ENCODE measurements around the gene LGALS3BP. TPM values are rescaled to one million over a fixed set of nuclear protein-coding genes. Genes with fewer than 3 reads are reported as not detected.

Gene LGALS3BP
- total and polyA plus RNA-seq, 2 of the 13 experiments (the other 11 are each of a cell fraction or from before 2014, with no cell fraction given): 137 to 332 TPM

DNA sequence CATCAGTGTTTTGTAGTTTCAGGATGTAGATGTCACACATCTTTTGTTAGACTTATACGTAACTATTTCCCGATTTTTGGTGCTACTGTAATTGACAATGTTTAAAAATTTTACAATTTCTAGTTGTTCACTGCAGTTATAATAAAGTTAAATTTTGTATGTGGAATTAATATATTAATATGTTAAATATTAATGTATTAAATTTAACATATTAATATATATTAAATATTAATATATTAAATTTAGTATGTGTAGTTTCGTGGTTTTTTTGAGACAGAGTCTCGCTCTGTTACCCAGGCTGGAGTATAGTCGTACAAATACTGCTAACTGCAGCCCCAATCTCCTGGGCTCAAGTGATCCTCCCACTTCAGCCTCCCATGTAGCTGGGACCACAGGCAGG lies 5.7 kb upstream of the LGALS3BP start:
- in situ Hi-C loops (cut with HindIII; ENCODE audit: extremely low pct_ligation_motif_present, low pct_unique_long_range_greater_than_20kb): no loop called here
- no peak overlapping the region for H3K4me3 ChIP-seq (replicated peaks in 1 of 3; ENCODE audit: insufficient read depth in 1 of 3, low read depth in 2 of 3, low read length in 3 of 3)
- intact Hi-C loops (cut with micrococcal nuclease; ENCODE audit: unreplicated experiment): loop anchor here (5.0 kb wide), 1 partner anchor 42 kb away; no protein-coding TSS in a partner anchor
- DNase-seq (ENCODE audit: low spot score) (no peak), FAIRE-seq (no peak), ATAC-seq (no peak)
- H3K9ac ChIP-seq (ENCODE audit: insufficient read depth, low read depth, low read length): no peak overlapping the region
- H2AFZ ChIP-seq (ENCODE audit: low read length): no peak overlapping the region
- H3K79me2 ChIP-seq (ENCODE audit: insufficient read depth, low read length): no peaks in the 10 kb centered on the region
- H3K27me3 ChIP-seq (ENCODE audit: control insufficient read depth in 1 of 2, insufficient read depth in 2 of 2, low read length in 2 of 2): no peaks in the 10 kb centered on the region
- CTCF ChIA-PET (ENCODE audit: low intra/inter-chr PET ratio, low total read pairs): interaction anchor here (1.4 kb wide), 1 partner anchor 57 kb away, joined by 5 read pairs; no protein-coding TSS in a partner anchor
- POLR2A ChIA-PET: no interaction called here
- TF ChIP-seq, protein P1, sequence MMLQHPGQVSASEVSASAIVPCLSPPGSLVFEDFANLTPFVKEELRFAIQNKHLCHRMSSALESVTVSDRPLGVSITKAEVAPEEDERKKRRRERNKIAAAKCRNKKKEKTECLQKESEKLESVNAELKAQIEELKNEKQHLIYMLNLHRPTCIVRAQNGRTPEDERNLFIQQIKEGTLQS (CRISPR knock-in tag; IDR thresholded peaks at IDR 0.05): no peak
- TF ChIP-seq KLF11 (CRISPR knock-in tag; IDR thresholded peaks at IDR 0.05) (no peak), HMG20A (CRISPR knock-in tag; IDR thresholded peaks at IDR 0.05; ENCODE audit: borderline replicate concordance) (no peak), FOXK2 (IDR thresholded peaks at IDR 0.05) (no peak), ZNF572 (CRISPR knock-in tag; IDR thresholded peaks at IDR 0.05) (no peak), ADNP (CRISPR knock-in tag; IDR thresholded peaks at IDR 0.05) (no peak), GABPB1 (CRISPR knock-in tag; IDR thresholded peaks at IDR 0.05) (no peak), ZSCAN30 (CRISPR knock-in tag; IDR thresholded peaks at IDR 0.05) (no peak), TSC22D2 (CRISPR knock-in tag; IDR thresholded peaks at IDR 0.05; ENCODE audit: borderline replicate concordance) (no peak), ZBTB8A (CRISPR knock-in tag; IDR thresholded peaks at IDR 0.05; ENCODE audit: borderline replicate concordance, low read depth) (no peak), POLR2A (IDR thresholded peaks at IDR 0.05; ENCODE audit: insufficient read depth in 1 of 2, low read depth in 2 of 2, low read length in 2 of 2) (no peak), ZNF441 (CRISPR knock-in tag; IDR thresholded peaks at IDR 0.05; ENCODE audit: borderline replicate concordance) (no peak), RBM39 (IDR thresholded peaks at IDR 0.05; ENCODE audit: low read depth, low read length, poor library complexity, severe bottlenecking) (no peak), ZNF282 (IDR thresholded peaks at IDR 0.05; ENCODE audit: partially characterized antibody) (no peak), KAT8 (CRISPR knock-in tag; IDR thresholded peaks at IDR 0.05) (no peak), SNAI1 (CRISPR knock-in tag; IDR thresholded peaks at IDR 0.05; ENCODE audit: borderline replicate concordance) (no peak)
- TF ChIP-seq, protein P2, sequence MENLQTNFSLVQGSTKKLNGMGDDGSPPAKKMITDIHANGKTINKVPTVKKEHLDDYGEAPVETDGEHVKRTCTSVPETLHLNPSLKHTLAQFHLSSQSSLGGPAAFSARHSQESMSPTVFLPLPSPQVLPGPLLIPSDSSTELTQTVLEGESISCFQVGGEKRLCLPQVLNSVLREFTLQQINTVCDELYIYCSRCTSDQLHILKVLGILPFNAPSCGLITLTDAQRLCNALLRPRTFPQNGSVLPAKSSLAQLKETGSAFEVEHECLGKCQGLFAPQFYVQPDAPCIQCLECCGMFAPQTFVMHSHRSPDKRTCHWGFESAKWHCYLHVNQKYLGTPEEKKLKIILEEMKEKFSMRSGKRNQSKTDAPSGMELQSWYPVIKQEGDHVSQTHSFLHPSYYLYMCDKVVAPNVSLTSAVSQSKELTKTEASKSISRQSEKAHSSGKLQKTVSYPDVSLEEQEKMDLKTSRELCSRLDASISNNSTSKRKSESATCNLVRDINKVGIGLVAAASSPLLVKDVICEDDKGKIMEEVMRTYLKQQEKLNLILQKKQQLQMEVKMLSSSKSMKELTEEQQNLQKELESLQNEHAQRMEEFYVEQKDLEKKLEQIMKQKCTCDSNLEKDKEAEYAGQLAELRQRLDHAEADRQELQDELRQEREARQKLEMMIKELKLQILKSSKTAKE (CRISPR knock-in tag; IDR thresholded peaks at IDR 0.05; ENCODE audit: borderline replicate concordance): no peak
- TF ChIP-seq, protein P3, sequence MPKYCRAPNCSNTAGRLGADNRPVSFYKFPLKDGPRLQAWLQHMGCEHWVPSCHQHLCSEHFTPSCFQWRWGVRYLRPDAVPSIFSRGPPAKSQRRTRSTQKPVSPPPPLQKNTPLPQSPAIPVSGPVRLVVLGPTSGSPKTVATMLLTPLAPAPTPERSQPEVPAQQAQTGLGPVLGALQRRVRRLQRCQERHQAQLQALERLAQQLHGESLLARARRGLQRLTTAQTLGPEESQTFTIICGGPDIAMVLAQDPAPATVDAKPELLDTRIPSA (CRISPR knock-in tag; IDR thresholded peaks at IDR 0.05; ENCODE audit: borderline replicate concordance): no peak
- TF ChIP-seq, protein P4, sequence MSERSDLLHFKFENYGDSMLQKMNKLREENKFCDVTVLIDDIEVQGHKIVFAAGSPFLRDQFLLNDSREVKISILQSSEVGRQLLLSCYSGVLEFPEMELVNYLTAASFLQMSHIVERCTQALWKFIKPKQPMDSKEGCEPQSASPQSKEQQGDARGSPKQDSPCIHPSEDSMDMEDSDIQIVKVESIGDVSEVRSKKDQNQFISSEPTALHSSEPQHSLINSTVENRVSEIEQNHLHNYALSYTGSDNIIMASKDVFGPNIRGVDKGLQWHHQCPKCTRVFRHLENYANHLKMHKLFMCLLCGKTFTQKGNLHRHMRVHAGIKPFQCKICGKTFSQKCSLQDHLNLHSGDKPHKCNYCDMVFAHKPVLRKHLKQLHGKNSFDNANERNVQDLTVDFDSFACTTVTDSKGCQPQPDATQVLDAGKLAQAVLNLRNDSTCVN (CRISPR knock-in tag; IDR thresholded peaks at IDR 0.05; ENCODE audit: borderline replicate concordance): no peak
- 69% methylated on average over 5 of the region's 5 CpGs for WGBS (ENCODE audit: low lambda C conversion rate)
- no peaks in the 10 kb centered on the region for H4K20me1 ChIP-seq (ENCODE audit: insufficient read depth, low read length)
- no peaks in the 10 kb centered on the region for H3K9me3 ChIP-seq (ENCODE audit: low read length)
- no TSS peak for BruUV-seq (replicated peaks)
- H3K36me3 ChIP-seq (replicated peaks in 1 of 2; ENCODE audit: control insufficient read depth in 1 of 2, insufficient read depth in 2 of 2, low read length in 2 of 2): 0 out of 5 replicates have a peak, but pooled peaks cover 0 to 1% of the 10 kb centered on the region in 2 experiments
- H3K4me1 ChIP-seq (ENCODE audit: insufficient read depth, low read length): peaks cover 40% of the 10 kb centered on the region
- no peak overlapping the region for H3K27ac ChIP-seq (ENCODE audit: extremely low read length, insufficient read depth, low read length)
- no peak overlapping the region for H3K4me2 ChIP-seq (ENCODE audit: low read depth, low read length)

Measured in HepG2 (cell line).